ENCODE results near the gene ZNF541.

ZNF541 gene

GRCh38 chr19:47542030-47542475 lies 30.9 kb downstream of the ZNF541 start:
- DNase-seq (ENCODE audit: low spot score): no peak

GRCh38 chr19:47541518-47541917 lies 31.4 kb downstream of the ZNF541 start:
- no peak for DNase-seq (ENCODE audit: low spot score)

GRCh38 chr19:47540748-47541147 lies 32.2 kb downstream of the ZNF541 start:
- no peak for DNase-seq (ENCODE audit: low spot score)

GRCh38 chr19:47539747-47540311 lies 33.1 kb downstream of the ZNF541 start:
- DNase-seq (ENCODE audit: low spot score): no peak

GRCh38 chr19:47538812-47539211 lies 34.1 kb downstream of the ZNF541 start:
- DNase-seq (ENCODE audit: low spot score): no peak

GRCh38 chr19:47537493-47537892 lies 35.5 kb downstream of the ZNF541 start:
- no peak for DNase-seq (ENCODE audit: low spot score)

GRCh38 chr19:47534628-47535027 lies 38.3 kb downstream of the ZNF541 start:
- no peak for DNase-seq (ENCODE audit: low spot score)

- DNase-seq (ENCODE audit: low spot score): no peak
These were observed 41.1 kb downstream of the ZNF541 start for GRCh38 chr19:47531640-47532387.

GRCh38 chr19:47529018-47529742 lies 43.8 kb downstream of the ZNF541 start:
- DNase-seq (ENCODE audit: low spot score): no peak

GRCh38 chr19:47526798-47527197 lies 46.1 kb downstream of the ZNF541 start:
- DNase-seq (ENCODE audit: low spot score): no peak

GRCh38 chr19:47523473-47523872 lies 49.5 kb downstream of the ZNF541 start:
- DNase-seq (ENCODE audit: low spot score): no peak

All from D341Med (cell line).